Measurements from ENCODE around the gene PDE12.
"Not testable (repeated sequence)": the region's sequence is repeated elsewhere in the genome, so short reads cannot be mapped to it uniquely, and the experiment has no call there.

Gene PDE12

GRCh38 chr3:57600195-57600594 lies 44.1 kb downstream of the PDE12 start:
- Mint-ChIP-seq H3K9me3 (peaks cover 6% of the 10 kb centered on the region), H3K27me3 (ENCODE audit: low read depth) (no peaks in the 10 kb centered on the region), H3K36me3 (ENCODE audit: low read depth) (peaks cover 22% of the 10 kb centered on the region), H3K4me3 (no peak overlapping the region), H3K4me1 (ENCODE audit: low read depth) (peaks cover 26% of the 10 kb centered on the region), H3K27ac (no peak overlapping the region)

DNA sequence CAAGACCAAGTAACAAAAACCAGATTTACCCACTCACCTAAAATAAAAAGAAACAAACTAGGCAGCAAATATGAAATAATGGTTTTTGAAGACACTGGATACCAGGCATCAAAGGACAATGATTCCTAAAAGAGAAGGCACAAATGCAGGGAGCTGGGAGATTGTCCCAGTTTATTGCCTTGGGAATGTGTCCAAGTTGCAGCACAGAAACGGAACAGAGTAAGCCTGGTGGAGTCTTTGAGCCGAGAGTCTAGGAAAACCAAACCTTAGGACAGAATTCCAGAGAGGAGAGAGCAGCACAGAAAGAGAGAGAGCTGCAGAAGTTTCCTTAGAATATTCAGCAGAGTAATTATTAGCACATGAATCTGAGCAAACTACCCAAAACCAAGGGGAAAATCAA lies 48.9 kb downstream of the PDE12 start:
- Mint-ChIP-seq H3K36me3 (ENCODE audit: low read depth) (peaks cover 38% of the 10 kb centered on the region), H3K9me3 (peaks cover 37% of the 10 kb centered on the region), H3K4me3 (no peak overlapping the region), H3K27me3 (ENCODE audit: low read depth) (no peaks in the 10 kb centered on the region), H3K4me1 (ENCODE audit: low read depth) (peaks cover 3% of the 10 kb centered on the region), H3K27ac (no peak overlapping the region)

DNA sequence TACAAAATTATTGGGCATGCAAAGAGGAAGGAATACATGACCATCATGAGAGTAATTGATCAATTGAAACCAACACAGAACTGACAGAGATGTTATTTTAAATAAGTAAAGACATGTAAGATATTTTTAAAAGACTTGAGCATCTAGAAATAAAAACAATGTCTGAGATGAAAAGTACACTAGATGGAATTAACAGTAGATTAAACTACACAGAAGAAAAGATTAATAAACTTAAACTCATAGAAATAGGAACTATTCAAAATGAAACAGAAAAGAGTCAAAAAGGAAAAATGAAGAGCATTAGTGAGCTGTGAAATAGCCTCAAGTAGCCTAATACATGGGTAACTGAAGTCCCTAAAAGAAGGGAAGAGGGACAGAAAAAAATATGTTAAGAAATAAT lies 49.6 kb downstream of the PDE12 start:
- Mint-ChIP-seq H3K9me3 (peaks cover 42% of the 10 kb centered on the region), H3K27ac (no peak overlapping the region), H3K36me3 (ENCODE audit: low read depth) (peaks cover 45% of the 10 kb centered on the region), H3K27me3 (ENCODE audit: low read depth) (no peaks in the 10 kb centered on the region), H3K4me3 (no peak overlapping the region), H3K4me1 (ENCODE audit: low read depth) (no peaks in the 10 kb centered on the region)

DNA sequence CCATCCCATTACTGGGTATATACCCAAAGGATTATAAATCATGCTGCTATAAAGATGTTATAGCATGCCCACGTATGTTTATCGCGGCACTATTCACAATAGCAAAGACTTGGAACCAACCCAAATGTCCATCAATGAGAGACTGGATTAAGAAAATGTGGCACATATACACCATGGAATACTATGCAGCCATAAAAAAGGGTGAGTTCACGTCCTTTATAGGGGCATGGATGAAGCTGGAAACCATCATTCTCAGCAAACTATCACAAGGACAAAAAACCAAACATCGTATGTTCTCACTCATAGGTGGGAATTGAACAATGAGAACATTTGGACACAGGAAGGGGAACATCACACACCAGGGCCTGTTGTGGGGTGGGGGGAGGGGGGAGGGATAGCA lies 55.8 kb downstream of the PDE12 start:
- H3K36me3 Mint-ChIP-seq (ENCODE audit: low read depth), result peaks cover 30% of the 10 kb centered on the region
- H3K9me3 Mint-ChIP-seq, result peaks cover 29% of the 10 kb centered on the region
- not testable (repeated sequence) for H3K4me1 Mint-ChIP-seq (ENCODE audit: low read depth)

GRCh38 chr3:57616233-57616632 lies 60.2 kb downstream of the PDE12 start:
- Mint-ChIP-seq H3K9me3 (peaks cover 7% of the 10 kb centered on the region), H3K27me3 (ENCODE audit: low read depth) (no peaks in the 10 kb centered on the region), H3K4me1 (ENCODE audit: low read depth) (no peaks in the 10 kb centered on the region), H3K36me3 (ENCODE audit: low read depth) (peaks cover 11% of the 10 kb centered on the region), H3K27ac (no peak overlapping the region), H3K4me3 (no peak overlapping the region)

More for the DNA sequence above, 55.8 kb downstream of the PDE12 start:
- H3K27me3 Mint-ChIP-seq (ENCODE audit: low read depth); H3K27ac Mint-ChIP-seq; H3K4me3 Mint-ChIP-seq: not testable (repeated sequence)
